ENCODE data around the gene SPAG6.

DNA sequence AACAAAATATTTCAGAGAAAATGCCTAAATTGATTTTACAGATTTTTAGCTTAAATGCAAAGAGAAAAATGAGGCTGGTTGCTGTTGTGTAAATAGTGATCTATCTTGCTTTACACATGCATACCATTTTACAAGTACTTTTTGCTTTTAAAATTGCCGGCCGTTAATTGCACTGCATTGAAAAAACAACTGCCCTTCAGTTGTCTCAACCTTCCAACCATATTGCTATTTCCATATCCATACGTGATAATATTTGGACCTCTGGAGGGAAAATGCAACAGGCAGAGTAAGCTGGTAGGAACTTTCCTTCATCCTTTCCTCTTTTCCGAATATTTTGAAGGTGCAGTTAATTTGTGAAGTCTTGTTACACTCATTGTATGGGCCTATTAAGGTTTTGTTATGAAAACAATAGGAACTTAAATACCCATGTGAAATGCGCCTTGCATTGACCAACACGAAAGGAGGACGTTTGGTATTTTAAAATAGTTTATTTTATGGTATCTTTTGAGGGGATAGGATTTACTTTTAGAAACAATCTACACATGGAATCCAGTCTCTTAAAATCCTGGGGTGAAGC, 13.1 kb upstream of the SPAG6 start:
- no peak for TF ChIP-seq CTCF (IDR thresholded peaks at IDR 0.05)
- no peak for TF ChIP-seq TCF7 (CRISPR knock-in tag; IDR thresholded peaks at IDR 0.05; ENCODE audit: low read depth)
- TF ChIP-seq ZNF671 (CRISPR knock-in tag; IDR thresholded peaks at IDR 0.05), result no peak

All from WTC11 (cell line).